Testis (tissue), 2 donors: ENCODE measurements around the gene ZMYND12.

ENCODE experiments used
- CTCF ChIP-seq, 3 experiments: fragments of 450-650 bp in 2 of 3; fragments of 200-600 bp in 1 of 3; sonication (generic) in 1 of 3; IDR thresholded peaks; one replicate each; pipeline ENCODE4 v1.5.1; 2016 to 2019; ENCODE audit warnings: antibody characterized with exemption in 3 of 3, mild to moderate bottlenecking in 2 of 3, moderate library complexity in 1 of 3
- POLR2A ChIP-seq: fragments of 450-650 bp; IDR thresholded peaks from one replicate; pipeline ENCODE4 v1.6.1; 2017; ENCODE audit warnings: antibody characterized with exemption, mild to moderate bottlenecking, moderate library complexity

- no peak for TF ChIP-seq CTCF (IDR thresholded peaks at IDR 0.05)
- TF ChIP-seq POLR2A: no peak
These were observed 35.7 kb downstream of the ZMYND12 start for GRCh38 chr1:42420121-42420520.
